HCT116 (cell line): ENCODE measurements around the gene DDX23. TPM values are rescaled to one million over a fixed set of nuclear protein-coding genes. Genes with fewer than 3 reads are reported as not detected.

ENCODE experiments used
- ATAC-seq: fragments of 200-7000 bp; cut with Tn5 transposase; 2 replicates; pipeline ENCODE4 v1.9.1; 2020; ENCODE audit warnings: mild to moderate bottlenecking, moderate library complexity
- BruUV-seq: library from RNA; stranded (reverse); fragments of 400-500 nt; replicated peaks from 2 replicates; lab custom pipeline; 2021; lab: Mats Ljungman, UMichigan
- CTCF ChIA-PET: fragments of 300-600 bp; sonication (Branson Sonifier 250); formaldehyde crosslinking; loops from one replicate; lab custom pipeline; 2021; ENCODE audit warnings: antibody characterized with exemption; lab: Charles Lee
- POLR2A ChIA-PET: fragments of 300-600, 350-600 bp; sonication (Branson Sonifier 250); formaldehyde crosslinking; loops from one replicate; lab custom pipeline; 2021; ENCODE audit warnings: antibody characterized with exemption; lab: Charles Lee
- RAD21 ChIA-PET, 2 experiments: fragments of 300-600 bp; sonication (Branson Sonifier 250); formaldehyde crosslinking; loops; one replicate each; lab custom pipeline; 2023; ENCODE audit warnings: low total read pairs in 2 of 2; ENCODE audit not compliant: uncharacterized antibody in 2 of 2, unreplicated experiment in 2 of 2, low non-redundant PET in 1 of 2; lab: Charles Lee
- DNase-seq: peaks from one replicate; pipeline ENCODE4 v3.0.0-alpha.2; 2010; ENCODE audit warnings: low read depth, low spot score
- H2AFZ ChIP-seq: fragments of 200-600 bp; shearing (Covaris generic), sonication (generic); 2 replicates; pipeline ENCODE4 v1.6.1; 2017; ENCODE audit warnings: low read depth, mixed run types, mixed read lengths, antibody characterized with exemption, low read length; ENCODE audit not compliant: poor library complexity, severe bottlenecking
- H3K27ac ChIP-seq: 2 replicates; pipeline ENCODE4 v1.5.1; 2012; ENCODE audit warnings: low read depth, low read length
- H3K27me3 ChIP-seq: fragments of 200-600 bp; sonication (generic); 2 replicates; pipeline ENCODE4 v1.6.1; 2016; ENCODE audit warnings: mixed run types, low read length, mixed read lengths; ENCODE audit not compliant: insufficient read depth
- H3K36me3 ChIP-seq, 2 experiments: fragments of 200-500 bp in 1 of 2; fragments of 200-600 bp in 1 of 2; sonication (Bioruptor generic) in 1 of 2; sonication (generic) in 1 of 2; 2 replicates each; pipeline versions ENCODE4 v1.5.1 to v1.6.1; 2014 to 2016; ENCODE audit warnings: low read length in 2 of 2, inconsistent platforms in 1 of 2, mixed read lengths in 1 of 2, mixed run types in 1 of 2; ENCODE audit not compliant: insufficient read depth in 2 of 2, control insufficient read depth in 1 of 2
- H3K4me1 ChIP-seq, 2 experiments: fragments of 200-600 bp in 1 of 2; sonication (generic) in 1 of 2; 2 replicates each; pipeline versions ENCODE4 v1.5.1 to v1.6.1; 2012 to 2017; ENCODE audit warnings: low read length in 2 of 2, inconsistent platforms in 1 of 2, mild to moderate bottlenecking in 1 of 2, mixed read lengths in 1 of 2, mixed run types in 1 of 2, moderate library complexity in 1 of 2; ENCODE audit not compliant: insufficient read depth in 2 of 2, control insufficient read depth in 1 of 2
- H3K4me2 ChIP-seq: fragments of 200-600 bp; sonication (generic); 2 replicates; pipeline ENCODE4 v1.6.1; 2017; ENCODE audit warnings: mixed run types, low read length, mixed read lengths
- H3K4me3 ChIP-seq, 2 experiments: fragments of 200-600 bp in 1 of 2; sonication (generic) in 1 of 2; replicated peaks in 1 of 2; 2 replicates each; pipeline ENCODE4 v1.5.1; 2011 to 2016; ENCODE audit warnings: low read length in 2 of 2, control low read depth in 1 of 2, low read depth in 1 of 2, mild to moderate bottlenecking in 1 of 2, mixed read lengths in 1 of 2, mixed run types in 1 of 2
- H3K79me2 ChIP-seq: fragments of 200-600 bp; sonication (generic); 2 replicates; pipeline ENCODE4 v1.6.1; 2017; ENCODE audit warnings: mild to moderate bottlenecking, mixed run types, low read length, moderate library complexity, mixed read lengths; ENCODE audit not compliant: insufficient read depth
- H3K9ac ChIP-seq: fragments of 200-600 bp; sonication (generic); 2 replicates; pipeline ENCODE4 v1.6.1; 2016; ENCODE audit warnings: low read length, mixed read lengths
- H3K9me2 ChIP-seq: fragments of 200-600 bp; sonication (generic), shearing (Covaris generic); 2 replicates; pipeline ENCODE4 v1.6.1; 2017; ENCODE audit warnings: mixed run types, mild to moderate bottlenecking, moderate library complexity; ENCODE audit not compliant: insufficient read depth
- H3K9me3 ChIP-seq, 2 experiments: fragments of 200-500 bp in 1 of 2; fragments of 200-600 bp in 1 of 2; sonication (Bioruptor generic) in 1 of 2; sonication (generic) in 1 of 2; 2 replicates each; pipeline ENCODE4 v1.6.1; 2014 to 2017; ENCODE audit warnings: low read length in 2 of 2, mixed read lengths in 2 of 2, inconsistent platforms in 1 of 2, low read depth in 1 of 2, mild to moderate bottlenecking in 1 of 2, mixed run types in 1 of 2, moderate library complexity in 1 of 2; ENCODE audit not compliant: control insufficient read depth in 1 of 2, insufficient read depth in 1 of 2
- H4K20me1 ChIP-seq: fragments of 200-600 bp; sonication (generic), shearing (Covaris generic); 2 replicates; pipeline ENCODE4 v1.6.1; 2017; ENCODE audit warnings: mixed run types, mild to moderate bottlenecking, moderate library complexity; ENCODE audit not compliant: insufficient read depth
- CBX3 ChIP-seq: IDR thresholded peaks from 2 replicates; pipeline ENCODE4 v1.6.1; 2012; ENCODE audit warnings: low read depth
- FOSL1 ChIP-seq: IDR thresholded peaks from 2 replicates; pipeline ENCODE4 v1.6.1; 2012; ENCODE audit warnings: low read depth
- JUND ChIP-seq: IDR thresholded peaks from 2 replicates; pipeline ENCODE4 v1.6.1; 2012
- RAD21 ChIP-seq: IDR thresholded peaks from 2 replicates; pipeline ENCODE4 v1.6.1; 2012; ENCODE audit warnings: low read depth, mild to moderate bottlenecking
- SIN3A ChIP-seq: IDR thresholded peaks from 2 replicates; pipeline ENCODE4 v1.6.1; 2012; ENCODE audit warnings: low read depth
- SRF ChIP-seq: IDR thresholded peaks from 2 replicates; pipeline ENCODE4 v1.6.1; 2012; ENCODE audit warnings: low read depth
- YY1 ChIP-seq: IDR thresholded peaks from 2 replicates; pipeline ENCODE4 v1.6.1; 2011; ENCODE audit warnings: low read length, low read depth, moderate library complexity, mild to moderate bottlenecking; ENCODE audit not compliant: insufficient replicate concordance; ENCODE audit errors: extremely low read depth
- ZNF274 ChIP-seq: fragments of 200-500 bp; sonication (Bioruptor generic); IDR thresholded peaks from 2 replicates; pipeline ENCODE4 v1.6.1; 2014; ENCODE audit warnings: mild to moderate bottlenecking, low read depth, low read length, inconsistent platforms
- intact Hi-C: fragments of 100-400 bp; cut with micrococcal nuclease; formaldehyde crosslinking; loops from 2 replicates; pipeline ENCODE4 v1.10.0; 2022
- total RNA-seq: library from RNA; stranded (reverse); gene quantifications from one replicate; pipeline ENCODE4 v1.2.1, GENCODE V29; 2021; ENCODE audit not compliant: unreplicated experiment
- TF ChIP-seq, protein P1 (sequence below): IDR thresholded peaks from 2 replicates; pipeline ENCODE4 v1.6.1; 2012
- TF ChIP-seq, protein P2 (sequence below): IDR thresholded peaks from 2 replicates; pipeline ENCODE4 v1.6.1; 2012; ENCODE audit warnings: low read depth

DDX23 gene
- total RNA-seq, 1 experiment from 2014 or later = 75.0 TPM

DNA sequence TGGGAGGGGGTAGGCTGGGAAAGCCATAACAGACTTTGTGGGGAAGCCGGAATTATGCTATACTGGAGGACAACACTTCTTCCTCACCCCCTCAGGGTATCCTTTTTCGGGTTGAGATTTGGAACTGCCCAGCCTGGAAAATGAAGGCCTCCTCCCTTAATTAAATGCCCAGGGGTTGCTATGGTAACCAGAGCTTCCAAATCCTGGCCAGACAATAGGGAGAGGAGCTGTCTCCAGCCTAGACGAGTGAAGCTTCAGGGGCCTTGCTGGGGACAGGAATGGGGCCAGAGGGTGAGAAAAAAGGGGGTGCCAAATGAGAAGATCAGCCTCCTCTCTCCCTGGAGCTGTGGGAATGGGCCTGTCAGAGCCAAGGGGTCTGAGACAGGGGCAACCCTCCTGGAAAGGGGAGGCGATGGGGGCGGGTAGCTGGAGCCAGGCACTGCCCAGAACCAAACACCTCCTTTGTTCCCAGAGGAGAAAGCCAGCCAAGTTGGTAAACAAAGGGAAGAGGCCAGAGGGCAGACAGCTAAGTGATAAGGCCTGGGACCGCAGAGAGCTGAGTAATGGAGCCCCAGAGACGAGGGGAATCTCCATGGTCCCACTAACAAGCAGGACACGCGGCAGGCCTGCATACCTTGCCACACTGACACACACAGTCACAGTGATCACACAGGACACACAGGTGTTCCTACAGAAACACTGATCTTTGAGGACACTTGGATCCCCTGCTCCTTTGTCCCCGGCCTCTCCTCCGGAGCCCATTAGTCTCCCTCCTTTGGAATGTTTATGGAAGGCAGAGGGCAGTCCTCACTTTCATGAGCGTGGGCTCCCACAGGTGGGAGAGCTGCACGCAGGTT lies 31.6 kb upstream of the DDX23 start:
- H4K20me1 ChIP-seq = no peaks in the 10 kb centered on the region
- TF ChIP-seq CBX3 = no peak
- TF ChIP-seq SIN3A = no peak
- TF ChIP-seq SRF = no peak
- TF ChIP-seq, protein P1, sequence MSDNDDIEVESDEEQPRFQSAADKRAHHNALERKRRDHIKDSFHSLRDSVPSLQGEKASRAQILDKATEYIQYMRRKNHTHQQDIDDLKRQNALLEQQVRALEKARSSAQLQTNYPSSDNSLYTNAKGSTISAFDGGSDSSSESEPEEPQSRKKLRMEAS = no peak
- TF ChIP-seq FOSL1 = no peak
- TF ChIP-seq ZNF274 = no peak
- TF ChIP-seq, protein P2, sequence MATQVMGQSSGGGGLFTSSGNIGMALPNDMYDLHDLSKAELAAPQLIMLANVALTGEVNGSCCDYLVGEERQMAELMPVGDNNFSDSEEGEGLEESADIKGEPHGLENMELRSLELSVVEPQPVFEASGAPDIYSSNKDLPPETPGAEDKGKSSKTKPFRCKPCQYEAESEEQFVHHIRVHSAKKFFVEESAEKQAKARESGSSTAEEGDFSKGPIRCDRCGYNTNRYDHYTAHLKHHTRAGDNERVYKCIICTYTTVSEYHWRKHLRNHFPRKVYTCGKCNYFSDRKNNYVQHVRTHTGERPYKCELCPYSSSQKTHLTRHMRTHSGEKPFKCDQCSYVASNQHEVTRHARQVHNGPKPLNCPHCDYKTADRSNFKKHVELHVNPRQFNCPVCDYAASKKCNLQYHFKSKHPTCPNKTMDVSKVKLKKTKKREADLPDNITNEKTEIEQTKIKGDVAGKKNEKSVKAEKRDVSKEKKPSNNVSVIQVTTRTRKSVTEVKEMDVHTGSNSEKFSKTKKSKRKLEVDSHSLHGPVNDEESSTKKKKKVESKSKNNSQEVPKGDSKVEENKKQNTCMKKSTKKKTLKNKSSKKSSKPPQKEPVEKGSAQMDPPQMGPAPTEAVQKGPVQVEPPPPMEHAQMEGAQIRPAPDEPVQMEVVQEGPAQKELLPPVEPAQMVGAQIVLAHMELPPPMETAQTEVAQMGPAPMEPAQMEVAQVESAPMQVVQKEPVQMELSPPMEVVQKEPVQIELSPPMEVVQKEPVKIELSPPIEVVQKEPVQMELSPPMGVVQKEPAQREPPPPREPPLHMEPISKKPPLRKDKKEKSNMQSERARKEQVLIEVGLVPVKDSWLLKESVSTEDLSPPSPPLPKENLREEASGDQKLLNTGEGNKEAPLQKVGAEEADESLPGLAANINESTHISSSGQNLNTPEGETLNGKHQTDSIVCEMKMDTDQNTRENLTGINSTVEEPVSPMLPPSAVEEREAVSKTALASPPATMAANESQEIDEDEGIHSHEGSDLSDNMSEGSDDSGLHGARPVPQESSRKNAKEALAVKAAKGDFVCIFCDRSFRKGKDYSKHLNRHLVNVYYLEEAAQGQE = no peak
- no peak for TF ChIP-seq RAD21
- no peak for TF ChIP-seq YY1
- no peak for TF ChIP-seq JUND
- no TSS peak for BruUV-seq
- peaks cover 4 to 6% of the 10 kb centered on the region in 2 experiments; a peak in 3 of 4 replicates for H3K4me1 ChIP-seq
- ChIA-PET RAD21 (no interaction called here), POLR2A (interaction anchor here (1.1 kb wide), 1 partner anchor 18 kb away, joined by 4 read pairs; the partner anchor contains the start of gene RND1), CTCF (interaction anchor here (0.8 to 0.9 kb wide), 2 partner anchors 12 to 15 kb away, joined by 3 to 4 read pairs; no protein-coding TSS in a partner anchor)
- H2AFZ ChIP-seq = no peak overlapping the region
- ATAC-seq = no peak
- H3K36me3 ChIP-seq = no peaks in the 10 kb centered on the region
- no peak overlapping the region for H3K4me2 ChIP-seq
- no peak overlapping the region for H3K9ac ChIP-seq
- H3K9me2 ChIP-seq = no peaks in the 10 kb centered on the region
- H3K27ac ChIP-seq = no peak overlapping the region
- DNase-seq = no peak
- H3K9me3 ChIP-seq = no peaks in the 10 kb centered on the region
- intact Hi-C loops = no loop called here
- peaks cover 11% of the 10 kb centered on the region; the same call in 1 of the 2 replicates for H3K27me3 ChIP-seq
- no peak overlapping the region for H3K4me3 ChIP-seq
- no peaks in the 10 kb centered on the region for H3K79me2 ChIP-seq
